Neural progenitor cell (in vitro differentiated cells): ENCODE data around the gene BTBD10. TPM values are rescaled to one million over a fixed set of nuclear protein-coding genes. Genes with fewer than 3 reads are reported as not detected.

Source experiments
- DNase-seq: peaks from one replicate; pipeline ENCODE4 v3.0.0-alpha.2; 2016; ENCODE audit warnings: low spot score
- H2AFZ ChIP-seq: fragments of 200-600 bp; sonication (generic); replicated peaks from 2 replicates; pipeline ENCODE4 v1.6.1; 2016; ENCODE audit warnings: antibody characterized with exemption
- H3F3A ChIP-seq: fragments of 200-600 bp; sonication (generic); 2 replicates; pipeline ENCODE4 v1.6.1; 2016; ENCODE audit warnings: antibody characterized with exemption, low read depth
- H3K27ac ChIP-seq: fragments of 200-600 bp; sonication (generic); 2 replicates; pipeline ENCODE4 v1.5.1; 2016; ENCODE audit warnings: mild to moderate bottlenecking
- H3K27me3 ChIP-seq: fragments of 200-600 bp; sonication (generic); 2 replicates; pipeline ENCODE4 v1.6.1; 2016; ENCODE audit warnings: mild to moderate bottlenecking, moderate library complexity
- H3K36me3 ChIP-seq: fragments of 200-600 bp; sonication (generic); 2 replicates; pipeline ENCODE4 v1.5.1; 2016
- H3K4me1 ChIP-seq: fragments of 200-600 bp; sonication (generic); 2 replicates; pipeline ENCODE4 v1.6.1; 2016; ENCODE audit warnings: mixed run types
- H3K4me2 ChIP-seq: fragments of 200-600 bp; sonication (generic); 2 replicates; pipeline ENCODE4 v1.6.1; 2016
- H3K4me3 ChIP-seq: fragments of 200-600 bp; sonication (generic); 2 replicates; pipeline ENCODE4 v1.5.1; 2016
- H3K79me2 ChIP-seq: fragments of 200-600 bp; sonication (generic); 2 replicates; pipeline ENCODE4 v1.6.1; 2016; ENCODE audit warnings: low read depth
- H3K9ac ChIP-seq: fragments of 200-600 bp; sonication (generic); 2 replicates; pipeline ENCODE4 v1.6.1; 2016
- H3K9me3 ChIP-seq: fragments of 200-600 bp; sonication (generic); 2 replicates; pipeline ENCODE4 v1.5.1; 2016; ENCODE audit warnings: low read depth
- H4K20me1 ChIP-seq: fragments of 200-600 bp; sonication (generic); 2 replicates; pipeline ENCODE4 v1.6.1; 2016; ENCODE audit warnings: low read depth
- H3K27ac Mint-ChIP-seq: 3 replicates; pipeline ENCODE4 v1.8.0; 2021; ENCODE audit warnings: mixed read lengths
- H3K27me3 Mint-ChIP-seq: 2 replicates; pipeline ENCODE4 v1.8.0; 2022; ENCODE audit warnings: low read depth, mild to moderate bottlenecking, inconsistent platforms, moderate library complexity, mixed read lengths; ENCODE audit not compliant: insufficient read depth
- H3K36me3 Mint-ChIP-seq: 3 replicates; pipeline ENCODE4 v1.8.0; 2021; ENCODE audit warnings: mixed read lengths
- H3K4me1 Mint-ChIP-seq: 3 replicates; pipeline ENCODE4 v1.8.0; 2021; ENCODE audit warnings: mixed read lengths
- H3K4me3 Mint-ChIP-seq: 3 replicates; pipeline ENCODE4 v1.8.0; 2021; ENCODE audit warnings: mild to moderate bottlenecking, moderate library complexity, mixed read lengths
- H3K9me3 Mint-ChIP-seq: 3 replicates; pipeline ENCODE4 v1.8.0; 2020; ENCODE audit warnings: mixed read lengths
- CTCF ChIP-seq: fragments of 200-600 bp; sonication (generic); IDR thresholded peaks from 2 replicates; pipeline ENCODE4 v1.5.1; 2017; ENCODE audit warnings: antibody characterized with exemption, mild to moderate bottlenecking
- EZH2 ChIP-seq: fragments of 200-600 bp; sonication (generic); IDR thresholded peaks from 2 replicates; pipeline ENCODE4 v1.6.1; 2017; ENCODE audit warnings: antibody characterized with exemption, mild to moderate bottlenecking, moderate library complexity
- EZH2phosphoT487 ChIP-seq: fragments of 200-600 bp; sonication (generic); IDR thresholded peaks from 2 replicates; pipeline ENCODE4 v1.6.1; 2017; ENCODE audit warnings: antibody characterized with exemption
- total RNA-seq: library from RNA; depleted of rRNA; stranded (reverse); fragments of >200 nt; gene quantifications from 2 replicates; pipeline ENCODE4 v1.2.3, GENCODE V29; 2015; ENCODE audit warnings: low replicate concordance

The BTBD10 gene
- total RNA-seq, 1 donor from 2014 or later = 59.3 TPM

- H3K4me3 ChIP-seq = no peak overlapping the region
- no peaks in the 10 kb centered on the region for H4K20me1 ChIP-seq
- Mint-ChIP-seq H3K4me3 (no peak overlapping the region), H3K27ac (no peak overlapping the region), H3K36me3 (peaks cover 3% of the 10 kb centered on the region), H3K27me3 (no peaks in the 10 kb centered on the region), H3K4me1 (peaks cover 7% of the 10 kb centered on the region), H3K9me3 (peaks cover 4% of the 10 kb centered on the region)
- H3F3A ChIP-seq = peaks cover 26% of the 10 kb centered on the region
- H3K79me2 ChIP-seq = peaks cover 24% of the 10 kb centered on the region
- H3K9ac ChIP-seq = no peak overlapping the region
- TF ChIP-seq EZH2phosphoT487 = no peak
- TF ChIP-seq EZH2 = no peak
- TF ChIP-seq CTCF = no peak
- H3K4me1 ChIP-seq = peaks cover 28% of the 10 kb centered on the region
- DNase-seq = peak; percentile 41
- no peaks in the 10 kb centered on the region for H3K36me3 ChIP-seq
- no peaks in the 10 kb centered on the region for H3K27me3 ChIP-seq
- no peaks in the 10 kb centered on the region for H3K9me3 ChIP-seq
- H3K4me2 ChIP-seq = peak overlapping the region; percentile 10
- no peak overlapping the region for H2AFZ ChIP-seq
- H3K27ac ChIP-seq = peak overlapping the region; percentile 8
Measured at GRCh38 chr11:13434247-13435205, 28.5 kb downstream of the BTBD10 start.

GRCh38 chr11:13433437-13433836 is 29.6 kb downstream of the BTBD10 start:
- peaks cover 30% of the 10 kb centered on the region for H3K79me2 ChIP-seq
- H3K27me3 Mint-ChIP-seq = no peaks in the 10 kb centered on the region
- peak overlapping the region; percentile 2 for H3K27ac ChIP-seq

GRCh38 chr11:13429836-13430235 is 33.2 kb downstream of the BTBD10 start:
- peaks cover 18% of the 10 kb centered on the region for H3K36me3 Mint-ChIP-seq
- Histone ChIP-seq H3K4me2 (no peak overlapping the region), H3K9me3 (peaks cover 5% of the 10 kb centered on the region), H3K9ac (no peak overlapping the region), H3K4me3 (no peak overlapping the region), H2AFZ (no peak overlapping the region), H3K79me2 (peaks cover 50% of the 10 kb centered on the region), H3F3A (peaks cover 11% of the 10 kb centered on the region), H3K36me3 (peaks cover 4% of the 10 kb centered on the region), H4K20me1 (no peaks in the 10 kb centered on the region), H3K27ac (no peak overlapping the region), H3K27me3 (no peaks in the 10 kb centered on the region), H3K4me1 (peaks cover 19% of the 10 kb centered on the region)
- peaks cover 6% of the 10 kb centered on the region for H3K4me1 Mint-ChIP-seq
- H3K27me3 Mint-ChIP-seq = no peaks in the 10 kb centered on the region
- H3K27ac Mint-ChIP-seq = no peak overlapping the region
- no peak for TF ChIP-seq EZH2phosphoT487
- TF ChIP-seq EZH2 = no peak
- TF ChIP-seq CTCF = no peak
- peaks cover 32% of the 10 kb centered on the region for H3K9me3 Mint-ChIP-seq
- no peak overlapping the region for H3K4me3 Mint-ChIP-seq
- no peak for DNase-seq

More at GRCh38 chr11:13433437-13433836, 29.6 kb downstream of the BTBD10 start:
- no peak overlapping the region for H3K9ac ChIP-seq
- peaks cover 26% of the 10 kb centered on the region for H3F3A ChIP-seq
- H3K36me3 ChIP-seq = no peaks in the 10 kb centered on the region
- H3K4me1 Mint-ChIP-seq = peaks cover 6% of the 10 kb centered on the region
- H3K9me3 ChIP-seq = peaks cover 2% of the 10 kb centered on the region
- DNase-seq = no peak
- peak overlapping the region; percentile 29 for H3K4me2 ChIP-seq
- no peak for TF ChIP-seq CTCF
- peaks cover 22% of the 10 kb centered on the region for H3K4me1 ChIP-seq
- no peaks in the 10 kb centered on the region for H4K20me1 ChIP-seq
- H3K27ac Mint-ChIP-seq = no peak overlapping the region
- H3K9me3 Mint-ChIP-seq = peaks cover 12% of the 10 kb centered on the region
- H2AFZ ChIP-seq = no peak overlapping the region
- no peak overlapping the region for H3K4me3 Mint-ChIP-seq
- peaks cover 5% of the 10 kb centered on the region for H3K36me3 Mint-ChIP-seq
- H3K27me3 ChIP-seq = no peaks in the 10 kb centered on the region
- H3K4me3 ChIP-seq = no peak overlapping the region
